HepG2 (cell line): ENCODE measurements around the gene PCDH12. TPM values are rescaled to one million over a fixed set of nuclear protein-coding genes. Genes with fewer than 3 reads are reported as not detected.
A peak's percentile ranks its signal among the peaks of the same experiment; 100 is the strongest.

Experiments used
- FIP1L1 ChIP-seq: fragments of 200-400 bp; formaldehyde crosslinking; IDR thresholded peaks from 2 replicates; pipeline ENCODE4 v1.6.1; 2018; ENCODE audit warnings: low read depth, mild to moderate bottlenecking, low read length, moderate library complexity, borderline replicate concordance; ENCODE audit not compliant: insufficient read depth
- KAT8 ChIP-seq: IDR thresholded peaks from 2 replicates; pipeline ENCODE4 v1.6.1; 2016; ENCODE audit warnings: missing genetic modification reagents, missing compliant biosample characterization
- MTF1 ChIP-seq: sonication (generic); formaldehyde crosslinking; IDR thresholded peaks from 2 replicates; pipeline ENCODE4 v1.5.0; 2020; ENCODE audit warnings: missing genetic modification reagents
- PAF1 ChIP-seq: IDR thresholded peaks from 2 replicates; pipeline ENCODE4 v1.6.1; 2016; ENCODE audit warnings: missing genetic modification reagents, missing compliant biosample characterization
- REST ChIP-seq, 2 experiments: IDR thresholded peaks; 2 replicates each; pipeline ENCODE4 v1.6.1; 2011 to 2012; ENCODE audit warnings: low read length in 2 of 2, borderline replicate concordance in 1 of 2, low read depth in 1 of 2, mild to moderate bottlenecking in 1 of 2, moderate library complexity in 1 of 2
- RFX3 ChIP-seq: IDR thresholded peaks from 2 replicates; pipeline ENCODE4 v1.6.1; 2016; ENCODE audit warnings: missing biosample characterization, missing genetic modification reagents
- SNAPC4 ChIP-seq: sonication (generic); formaldehyde crosslinking; IDR thresholded peaks from 2 replicates; pipeline ENCODE4 v1.4.0; 2020; ENCODE audit warnings: mild to moderate bottlenecking, missing genetic modification reagents
- TOPORS ChIP-seq: sonication (generic); formaldehyde crosslinking; IDR thresholded peaks from 2 replicates; pipeline ENCODE4 v1.8.0; 2023; ENCODE audit warnings: mild to moderate bottlenecking, missing genetic modification reagents
- XRCC5 ChIP-seq: fragments of 200-400 bp; formaldehyde crosslinking; optimal IDR thresholded peaks from 2 replicates; pipeline ENCODE3; 2017; ENCODE audit warnings: mild to moderate bottlenecking, low read length
- ZFP62 ChIP-seq: sonication (generic); formaldehyde crosslinking; IDR thresholded peaks from 2 replicates; pipeline ENCODE4 v1.4.0; 2020; ENCODE audit warnings: missing genetic modification reagents
- ZNF441 ChIP-seq: sonication (generic); formaldehyde crosslinking; IDR thresholded peaks from 2 replicates; pipeline ENCODE4 v1.7.0; 2021; ENCODE audit warnings: missing genetic modification reagents, borderline replicate concordance
- ZNF644 ChIP-seq: IDR thresholded peaks from 2 replicates; pipeline ENCODE4 v1.6.1; 2016; ENCODE audit warnings: low read depth
- ZNF709 ChIP-seq: sonication (generic); formaldehyde crosslinking; IDR thresholded peaks from 2 replicates; pipeline ENCODE4 v1.5.0; 2020; ENCODE audit warnings: mild to moderate bottlenecking, missing genetic modification reagents
- ZNF746 ChIP-seq: sonication (generic); formaldehyde crosslinking; IDR thresholded peaks from 2 replicates; pipeline ENCODE4 v1.8.0; 2022; ENCODE audit warnings: mild to moderate bottlenecking, missing genetic modification reagents
- polyA plus RNA-seq, 8 experiments: library from polyadenylated mRNA; depleted of rRNA in 3 of 8; stranded (reverse) in 7 of 8; unstranded in 1 of 8; fragments of >200 nt; fragmentation: Illumina TruSeq in 4 of 8; extraction: Trizol in 4 of 8; gene quantifications; 2 replicates each; pipeline versions ENCODE4 v1.2.1 to v1.2.3, GENCODE V29; 2011 to 2016; ENCODE audit warnings: low read depth in 4 of 8, missing spikeins in 1 of 8, mixed read lengths in 1 of 8; ENCODE audit not compliant: insufficient read depth in 1 of 8
- total RNA-seq, 5 experiments: library from RNA; depleted of rRNA; stranded (reverse); fragments of >200 nt; fragmentation: Illumina TruSeq; extraction: Trizol; gene quantifications; 2 replicates each; pipeline ENCODE4 v1.2.3, GENCODE V29; 2016; ENCODE audit warnings: low read depth in 1 of 5
- TF ChIP-seq, protein P1 (sequence below): IDR thresholded peaks from 2 replicates; pipeline ENCODE4 v1.6.1; 2016; ENCODE audit warnings: missing genetic modification reagents, missing compliant biosample characterization
- TF ChIP-seq, protein P2 (sequence below): sonication (generic); formaldehyde crosslinking; IDR thresholded peaks from 2 replicates; pipeline ENCODE4 v1.4.0; 2020; ENCODE audit warnings: missing genetic modification reagents
- TF ChIP-seq, protein P3 (sequence below): fragments of 450-650 bp; IDR thresholded peaks from 2 replicates; pipeline ENCODE4 v1.6.1; 2017

PCDH12 gene
- total and polyA plus RNA-seq, 2 of the 13 experiments (the other 11 are each of a cell fraction or from before 2014, with no cell fraction given), result not detected

- TF ChIP-seq, protein P1, sequence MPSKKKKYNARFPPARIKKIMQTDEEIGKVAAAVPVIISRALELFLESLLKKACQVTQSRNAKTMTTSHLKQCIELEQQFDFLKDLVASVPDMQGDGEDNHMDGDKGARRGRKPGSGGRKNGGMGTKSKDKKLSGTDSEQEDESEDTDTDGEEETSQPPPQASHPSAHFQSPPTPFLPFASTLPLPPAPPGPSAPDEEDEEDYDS (CRISPR knock-in tag), result peak; percentile 46; the same call in 1 of the 2 replicates
- TF ChIP-seq, protein P2, sequence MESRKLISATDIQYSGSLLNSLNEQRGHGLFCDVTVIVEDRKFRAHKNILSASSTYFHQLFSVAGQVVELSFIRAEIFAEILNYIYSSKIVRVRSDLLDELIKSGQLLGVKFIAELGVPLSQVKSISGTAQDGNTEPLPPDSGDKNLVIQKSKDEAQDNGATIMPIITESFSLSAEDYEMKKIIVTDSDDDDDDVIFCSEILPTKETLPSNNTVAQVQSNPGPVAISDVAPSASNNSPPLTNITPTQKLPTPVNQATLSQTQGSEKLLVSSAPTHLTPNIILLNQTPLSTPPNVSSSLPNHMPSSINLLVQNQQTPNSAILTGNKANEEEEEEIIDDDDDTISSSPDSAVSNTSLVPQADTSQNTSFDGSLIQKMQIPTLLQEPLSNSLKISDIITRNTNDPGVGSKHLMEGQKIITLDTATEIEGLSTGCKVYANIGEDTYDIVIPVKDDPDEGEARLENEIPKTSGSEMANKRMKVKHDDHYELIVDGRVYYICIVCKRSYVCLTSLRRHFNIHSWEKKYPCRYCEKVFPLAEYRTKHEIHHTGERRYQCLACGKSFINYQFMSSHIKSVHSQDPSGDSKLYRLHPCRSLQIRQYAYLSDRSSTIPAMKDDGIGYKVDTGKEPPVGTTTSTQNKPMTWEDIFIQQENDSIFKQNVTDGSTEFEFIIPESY (CRISPR knock-in tag), result 0 out of 2 replicates have a peak, but pooled peaks have one; percentile 6
- no peak for TF ChIP-seq SNAPC4
- TF ChIP-seq ZFP62 (CRISPR knock-in tag), result no peak
- TF ChIP-seq RFX3 (CRISPR knock-in tag), result no peak
- TF ChIP-seq XRCC5, result peak; percentile 79
- peak; percentile 92 for TF ChIP-seq KAT8
- TF ChIP-seq ZNF644 (CRISPR knock-in tag), result no peak
- peak; percentile 71; the same call in 1 of the 2 replicates for TF ChIP-seq TOPORS (CRISPR knock-in tag)
- no peak for TF ChIP-seq PAF1 (CRISPR knock-in tag)
- TF ChIP-seq ZNF709 (CRISPR knock-in tag), result peak; percentile 81; the same call in 1 of the 2 replicates
- TF ChIP-seq ZNF746 (CRISPR knock-in tag), result peak; percentile 62
- no peak for TF ChIP-seq MTF1 (CRISPR knock-in tag)
- peak; percentile 93 for TF ChIP-seq ZNF441 (CRISPR knock-in tag)
- no peak for TF ChIP-seq FIP1L1
- TF ChIP-seq, protein P3, sequence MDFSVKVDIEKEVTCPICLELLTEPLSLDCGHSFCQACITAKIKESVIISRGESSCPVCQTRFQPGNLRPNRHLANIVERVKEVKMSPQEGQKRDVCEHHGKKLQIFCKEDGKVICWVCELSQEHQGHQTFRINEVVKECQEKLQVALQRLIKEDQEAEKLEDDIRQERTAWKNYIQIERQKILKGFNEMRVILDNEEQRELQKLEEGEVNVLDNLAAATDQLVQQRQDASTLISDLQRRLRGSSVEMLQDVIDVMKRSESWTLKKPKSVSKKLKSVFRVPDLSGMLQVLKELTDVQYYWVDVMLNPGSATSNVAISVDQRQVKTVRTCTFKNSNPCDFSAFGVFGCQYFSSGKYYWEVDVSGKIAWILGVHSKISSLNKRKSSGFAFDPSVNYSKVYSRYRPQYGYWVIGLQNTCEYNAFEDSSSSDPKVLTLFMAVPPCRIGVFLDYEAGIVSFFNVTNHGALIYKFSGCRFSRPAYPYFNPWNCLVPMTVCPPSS, result no peak
- no peak; a peak in 1 of 4 replicates for TF ChIP-seq REST (IDR thresholded peaks at IDR 0.05; ENCODE audit: borderline replicate concordance in 1 of 2, low read depth in 1 of 2, low read length in 2 of 2)
These were observed 11.1 kb upstream of the PCDH12 start, which contains the start of gene RNF14 (continued) for GRCh38 chr5:141968914-141969608.
